ENCODE data around the gene ARF3. TPM values are rescaled to one million over a fixed set of nuclear protein-coding genes. Genes with fewer than 3 reads are reported as not detected.

ARF3 gene
- total RNA-seq (2014; rRNA removed; shearing (Covaris generic)): 80.9 and 82.1 TPM in 2 replicates

- H3K27me3 ChIP-seq: no peaks in the 10 kb centered on the region
- no peaks in the 10 kb centered on the region for H3K9me3 ChIP-seq (replicated peaks)
- DNase-seq: peak; percentile 97 to 98
- H3K4me1 ChIP-seq: peaks cover 16% of the 10 kb centered on the region
- peak within 1 kb of the TSS; percentile 29 for H3K27ac ChIP-seq
- peak within 1 kb of the TSS; percentile 85 for H3K4me3 ChIP-seq
- peaks cover 9% of the 10 kb centered on the region for H3K36me3 ChIP-seq
These were observed at the start of gene ARF3 for GRCh38 chr12:48957141-48958048. TSS of gene ARF3 (minus strand) at chr12:48957487. CDS start at chr12:48941095, 16,392 bp downstream.

DNA sequence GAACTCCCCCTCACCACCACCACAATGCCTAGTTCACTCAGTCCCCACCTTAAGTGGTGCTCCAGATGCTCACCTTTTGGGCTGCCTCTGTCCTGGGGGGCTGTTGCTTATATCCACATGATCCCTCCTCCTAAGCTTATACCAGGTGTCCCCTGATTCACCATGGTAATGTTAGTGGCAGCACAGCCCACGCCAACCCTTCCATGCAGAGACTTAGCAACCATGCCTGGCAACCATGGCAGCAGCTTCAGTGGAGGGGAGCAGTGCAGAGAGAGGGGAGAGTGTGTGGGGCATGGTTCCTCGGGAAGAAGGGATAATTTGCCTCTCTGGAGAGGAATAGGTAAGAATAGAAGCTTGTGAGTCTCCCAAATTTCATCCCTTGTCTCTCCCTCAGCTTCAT lies 43.1 kb upstream of the ARF3 start:
- Histone ChIP-seq H3K27ac (peak overlapping the region; percentile 45; the same call in 1 of the 2 replicates), H3K4me1 (peaks cover 16% of the 10 kb centered on the region), H3K4me3 (peak overlapping the region; percentile 62), H3K9me3 (replicated peaks) (no peaks in the 10 kb centered on the region), H3K36me3 (peaks cover 6% of the 10 kb centered on the region; the same call in 1 of the 2 replicates), H3K27me3 (no peaks in the 10 kb centered on the region)
- no peak for DNase-seq

DNA sequence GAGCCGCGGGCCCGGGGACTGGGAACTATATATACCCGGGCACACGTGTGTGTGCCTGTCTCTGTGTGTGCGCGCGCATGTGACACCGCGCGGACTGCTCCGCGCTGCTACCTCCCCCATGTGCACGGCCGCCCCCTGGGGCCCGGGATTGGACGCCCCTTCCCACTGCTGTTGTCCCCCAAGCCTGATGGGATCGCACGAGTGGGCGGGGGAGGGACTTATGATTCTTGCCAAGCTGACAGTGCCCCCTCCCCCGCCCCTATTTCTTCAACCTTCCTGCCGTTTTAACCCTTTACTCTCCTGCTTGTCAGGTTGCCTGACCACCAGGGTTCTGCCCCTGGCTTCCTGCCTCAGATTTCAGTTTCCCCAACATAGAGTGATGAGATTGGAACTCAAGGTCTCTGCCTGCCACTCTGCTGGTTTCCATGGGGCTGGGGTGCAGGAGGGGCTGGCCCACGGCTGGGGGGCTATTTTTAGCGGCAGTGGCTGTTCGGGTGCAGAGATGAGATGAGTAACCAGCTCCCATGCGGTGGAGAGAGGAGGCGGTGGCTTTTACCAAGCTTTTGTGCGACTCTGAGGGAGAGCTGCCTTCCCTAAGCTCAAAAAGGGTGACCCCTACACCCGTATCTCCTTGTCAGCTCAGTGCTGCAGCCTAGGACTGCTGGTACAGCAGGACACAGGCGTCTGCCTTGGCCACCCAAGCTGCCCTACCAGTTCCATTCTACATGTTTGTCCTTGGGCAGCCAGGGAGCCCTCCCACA lies 42.3 kb upstream of the ARF3 start, which contains the start of gene DDN:
TSS of gene DDN (minus strand) at position 5 of the 761 bp plus-strand sequence. CDS start 88 bp downstream, outside the sequence.
- peak within 1 kb of the TSS; percentile 45 for H3K27ac ChIP-seq
- H3K4me1 ChIP-seq: peaks cover 16% of the 10 kb centered on the region
- peak within 1 kb of the TSS; percentile 62 for H3K4me3 ChIP-seq
- peaks cover 3% of the 10 kb centered on the region; the same call in 1 of the 2 replicates for H3K36me3 ChIP-seq
- peak; percentile 92 for DNase-seq
- H3K27me3 ChIP-seq: no peaks in the 10 kb centered on the region
- no peaks in the 10 kb centered on the region for H3K9me3 ChIP-seq (replicated peaks)

- peaks cover 16% of the 10 kb centered on the region for H3K4me1 ChIP-seq
- H3K9me3 ChIP-seq (replicated peaks): no peaks in the 10 kb centered on the region
- peaks cover 3% of the 10 kb centered on the region; the same call in 1 of the 2 replicates for H3K36me3 ChIP-seq
- peak overlapping the region; percentile 62 for H3K4me3 ChIP-seq
- no peaks in the 10 kb centered on the region for H3K27me3 ChIP-seq
- no peak for DNase-seq
- H3K27ac ChIP-seq: no peak overlapping the region
These were observed 41.4 kb upstream of the ARF3 start for GRCh38 chr12:48998497-48999353.

GRCh38 chr12:48997719-48998496 lies 40.6 kb upstream of the ARF3 start:
- H3K4me1 ChIP-seq: peaks cover 16% of the 10 kb centered on the region
- no peaks in the 10 kb centered on the region for H3K27me3 ChIP-seq

DNA sequence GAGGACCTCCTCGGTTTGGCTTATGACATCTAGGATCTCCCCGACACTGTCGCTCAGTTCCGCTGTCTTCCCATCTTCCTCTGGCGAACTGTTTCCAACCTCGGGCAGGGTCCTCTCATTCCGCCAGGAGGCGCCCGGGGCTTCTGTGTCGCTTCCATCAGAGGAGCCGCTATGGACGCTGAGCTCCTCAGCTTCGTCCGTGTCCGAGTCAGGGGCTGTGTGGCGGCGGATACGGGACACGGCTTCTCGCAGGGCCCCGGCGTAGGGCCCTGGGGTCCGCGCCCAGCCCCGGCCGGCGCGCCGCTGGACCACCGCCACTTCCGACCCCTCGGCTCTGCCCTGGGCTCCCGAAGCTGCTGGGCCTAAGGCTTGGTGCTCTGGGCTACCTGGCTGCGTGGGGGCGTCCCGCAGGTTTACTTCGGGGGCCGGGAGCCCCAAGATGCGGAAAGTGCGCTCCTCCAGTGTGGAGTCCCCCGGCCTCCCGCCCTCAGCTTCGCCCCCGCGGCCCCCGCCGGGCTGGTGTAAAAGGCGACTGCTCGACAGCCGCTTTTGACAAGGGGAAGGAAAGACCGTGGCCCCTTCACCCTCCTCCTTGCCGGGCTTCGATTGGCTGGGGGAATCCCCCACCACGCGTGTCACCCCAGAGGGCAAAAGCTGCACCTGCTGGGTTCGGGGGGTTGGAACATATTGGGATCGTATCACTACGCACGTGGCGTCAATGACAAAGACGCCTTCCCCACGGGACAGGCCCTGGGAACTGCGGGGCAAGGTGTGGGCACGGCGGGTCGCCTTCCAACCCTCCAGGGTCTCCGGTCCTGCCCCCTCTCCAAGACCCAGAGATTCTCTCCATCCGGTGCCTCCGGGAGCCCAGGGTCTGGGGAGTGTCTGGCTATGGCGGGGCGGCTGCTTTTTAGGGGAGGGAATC lies 39.8 kb upstream of the ARF3 start:
- no peaks in the 10 kb centered on the region for H3K27me3 ChIP-seq
- DNase-seq: peak in 1 of 2 experiments; percentile 62
- peak overlapping the region; percentile 30 for H3K4me3 ChIP-seq
- H3K4me1 ChIP-seq: peaks cover 16% of the 10 kb centered on the region
- H3K27ac ChIP-seq: no peak overlapping the region
- peaks cover under 1% of the 10 kb centered on the region; the same call in 1 of the 2 replicates for H3K36me3 ChIP-seq
- no peaks in the 10 kb centered on the region for H3K9me3 ChIP-seq (replicated peaks)

More at GRCh38 chr12:48997719-48998496, 40.6 kb upstream of the ARF3 start:
- Histone ChIP-seq H3K27ac (no peak overlapping the region), H3K9me3 (replicated peaks) (no peaks in the 10 kb centered on the region), H3K36me3 (peaks cover 3% of the 10 kb centered on the region; the same call in 1 of the 2 replicates), H3K4me3 (no peak overlapping the region)
- DNase-seq: no peak

DNA sequence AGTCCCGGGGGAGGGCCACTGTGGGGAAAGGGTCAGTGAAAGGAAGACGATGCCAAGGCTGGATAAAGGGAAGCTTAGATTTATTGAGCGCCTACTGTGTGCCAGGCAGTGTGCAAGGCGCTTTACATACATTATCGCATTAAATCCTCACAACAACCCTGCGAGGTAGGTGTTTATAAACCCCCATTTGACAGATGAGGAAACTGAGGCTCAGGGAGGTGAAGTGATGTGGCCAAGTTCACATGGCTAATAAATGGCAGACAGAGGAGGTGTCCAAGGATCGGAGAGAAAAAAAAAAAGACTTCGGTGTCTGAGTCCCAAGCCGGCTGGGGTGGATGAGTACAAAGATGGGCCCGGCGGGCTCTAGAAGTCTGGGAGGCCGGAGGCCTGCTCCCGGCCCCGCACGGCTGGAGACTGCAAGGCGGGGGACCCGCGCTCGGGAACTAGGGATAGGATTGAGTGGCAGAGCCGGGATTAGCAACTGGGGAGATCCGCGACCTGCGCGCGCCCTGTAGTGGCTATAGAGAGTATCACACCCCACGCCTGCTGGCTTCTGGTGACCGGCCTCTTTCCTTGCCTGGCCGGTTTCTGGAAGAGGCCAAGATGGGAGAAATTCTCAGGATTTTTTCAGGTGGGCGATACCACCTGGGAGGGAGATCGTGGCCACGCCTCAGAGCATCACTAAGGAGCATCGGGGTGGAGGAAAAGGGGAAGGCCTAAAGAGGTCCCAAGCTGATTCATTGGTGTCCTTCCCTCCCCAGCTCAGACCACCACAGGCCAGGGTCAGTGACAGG lies 38.0 kb upstream of the ARF3 start:
- H3K9me3 ChIP-seq (replicated peaks): no peaks in the 10 kb centered on the region
- H3K4me1 ChIP-seq: peaks cover 16% of the 10 kb centered on the region
- no peak overlapping the region for H3K4me3 ChIP-seq
- DNase-seq: peak; percentile 91 to 95
- no peaks in the 10 kb centered on the region for H3K36me3 ChIP-seq
- no peaks in the 10 kb centered on the region for H3K27me3 ChIP-seq
- H3K27ac ChIP-seq: no peak overlapping the region

DNA sequence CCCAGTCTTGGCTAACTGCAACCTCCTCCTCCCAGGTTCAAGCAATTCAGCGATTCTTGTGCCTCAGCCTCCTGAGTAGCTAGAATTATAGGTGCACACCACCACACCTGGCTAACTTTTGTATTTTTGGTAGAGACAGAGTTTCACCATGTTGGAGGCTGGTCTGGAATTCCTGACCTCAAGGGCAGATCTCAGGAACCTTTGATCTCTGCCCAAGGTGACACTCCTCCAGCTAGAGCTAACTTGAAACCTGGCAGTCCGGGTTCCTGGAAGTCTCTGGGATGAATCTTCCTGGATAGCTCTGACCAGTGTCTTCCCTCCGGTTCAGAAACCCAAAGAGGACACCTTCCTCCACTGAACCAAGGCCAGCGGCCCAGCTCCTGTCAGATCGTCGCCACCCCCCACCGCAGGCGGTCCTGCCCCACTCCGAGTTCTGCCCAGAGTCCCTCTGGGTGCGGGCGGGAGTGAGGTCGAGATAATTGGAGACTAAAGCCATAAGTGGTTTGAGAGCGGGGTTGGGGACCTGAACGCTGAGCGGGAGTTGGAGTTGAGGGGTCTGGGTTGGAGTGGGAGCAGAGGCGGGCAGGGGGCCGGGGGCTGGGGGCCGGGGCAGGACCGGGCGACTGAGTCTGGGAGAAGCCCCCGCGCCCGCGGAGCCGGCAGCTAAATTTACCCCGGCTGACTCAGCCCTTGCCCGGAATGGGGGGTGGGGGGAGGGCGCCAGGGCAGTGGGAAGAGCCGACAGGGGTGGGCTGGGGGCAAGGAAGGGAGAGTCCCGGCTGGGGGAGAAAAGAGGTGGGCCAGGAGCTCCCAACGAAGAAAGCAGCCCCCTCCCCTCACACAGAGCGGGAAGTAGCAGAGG lies 37.2 kb upstream of the ARF3 start:
- Histone ChIP-seq H3K36me3 (no peaks in the 10 kb centered on the region), H3K27ac (no peak overlapping the region), H3K9me3 (replicated peaks) (no peaks in the 10 kb centered on the region), H3K4me1 (peaks cover 10% of the 10 kb centered on the region; the same call in 1 of the 2 replicates), H3K4me3 (no peak overlapping the region), H3K27me3 (no peaks in the 10 kb centered on the region)
- DNase-seq: no peak

- Histone ChIP-seq H3K4me1 (peaks cover 10% of the 10 kb centered on the region; the same call in 1 of the 2 replicates), H3K9me3 (replicated peaks) (no peaks in the 10 kb centered on the region), H3K36me3 (no peaks in the 10 kb centered on the region), H3K27ac (no peak overlapping the region), H3K27me3 (no peaks in the 10 kb centered on the region), H3K4me3 (no peak overlapping the region)
- no peak for DNase-seq
These were observed 36.5 kb upstream of the ARF3 start for GRCh38 chr12:48993787-48994186.

DNA sequence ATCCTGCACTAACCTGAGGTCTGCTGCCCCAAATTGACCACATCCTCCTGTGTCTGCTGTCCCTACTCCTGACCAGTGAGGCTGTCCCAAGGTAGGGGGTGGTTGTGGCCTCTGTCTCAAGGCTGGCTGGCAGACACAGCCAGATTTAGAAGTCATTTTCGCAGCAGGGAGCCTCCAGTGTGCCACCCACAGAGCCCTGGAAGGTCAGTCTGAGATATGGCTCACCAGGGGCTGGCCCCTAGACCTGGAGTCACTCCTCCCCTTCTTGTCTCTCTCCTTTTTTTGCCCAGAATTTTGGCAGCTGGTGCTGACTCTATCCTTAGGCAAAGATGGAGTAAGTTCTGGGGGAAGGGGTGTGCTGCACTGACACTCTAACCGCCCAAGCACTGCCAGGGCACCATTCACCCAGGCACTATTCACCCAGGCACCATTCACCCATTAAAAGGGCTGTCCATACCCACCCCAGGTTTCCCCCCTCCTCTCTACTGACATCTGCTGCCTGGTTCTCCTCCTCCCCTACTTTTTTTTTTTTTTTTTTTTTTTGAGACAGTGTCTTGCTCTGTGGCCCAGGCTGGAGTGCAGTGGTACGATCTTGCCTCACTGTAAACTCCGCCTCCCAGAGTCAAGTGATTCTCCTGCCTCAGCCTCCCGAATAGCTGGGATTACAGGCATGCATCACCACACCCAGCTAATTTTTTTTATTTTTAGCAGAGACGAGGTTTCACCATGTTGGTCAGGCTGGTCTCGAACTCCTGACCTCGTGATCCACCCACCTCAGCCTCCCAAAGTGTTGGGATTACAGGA lies 34.2 kb upstream of the ARF3 start:
- H3K4me1 ChIP-seq: peaks cover 10% of the 10 kb centered on the region; the same call in 1 of the 2 replicates
- H3K9me3 ChIP-seq (replicated peaks): no peaks in the 10 kb centered on the region
- no peak overlapping the region for H3K27ac ChIP-seq
- no peak for DNase-seq
- H3K4me3 ChIP-seq: no peak overlapping the region
- no peaks in the 10 kb centered on the region for H3K27me3 ChIP-seq
- no peaks in the 10 kb centered on the region for H3K36me3 ChIP-seq

- no peak overlapping the region for H3K4me3 ChIP-seq
- H3K4me1 ChIP-seq: peaks cover 18% of the 10 kb centered on the region; the same call in 1 of the 2 replicates
- H3K27me3 ChIP-seq: no peaks in the 10 kb centered on the region
- no peak for DNase-seq
- H3K9me3 ChIP-seq (replicated peaks): no peaks in the 10 kb centered on the region
- no peaks in the 10 kb centered on the region for H3K36me3 ChIP-seq
- no peak overlapping the region for H3K27ac ChIP-seq
These were observed 33.3 kb upstream of the ARF3 start for GRCh38 chr12:48990552-48990951.
